DND-41 (cell line): ENCODE results near the gene UNC5CL.
A peak's percentile ranks its signal among the peaks of the same experiment; 100 is the strongest.

Source experiments
- ATAC-seq: fragments of 200-7000 bp; cut with Tn5 transposase; 3 replicates; pipeline ENCODE4 v1.9.1; 2021; ENCODE audit warnings: low read depth; ENCODE audit not compliant: insufficient read depth
- DNase-seq: peaks from one replicate; pipeline ENCODE4 v3.0.0-alpha.2; 2020
- H2AFZ ChIP-seq: 2 replicates; pipeline ENCODE4 v1.6.0; 2012; ENCODE audit warnings: low read depth, low read length
- H3K27ac ChIP-seq: 2 replicates; pipeline ENCODE4 v1.5.1; 2012; ENCODE audit warnings: low read length, inconsistent platforms
- H3K27me3 ChIP-seq: fragments of 200-600 bp; sonication (generic); 2 replicates; pipeline ENCODE4 v1.6.0; 2012; ENCODE audit warnings: low read length, mild to moderate bottlenecking, inconsistent platforms; ENCODE audit not compliant: insufficient read depth, poor library complexity
- H3K36me3 ChIP-seq: 2 replicates; pipeline ENCODE4 v1.5.1; 2012; ENCODE audit warnings: low read length, inconsistent platforms; ENCODE audit not compliant: insufficient read depth
- H3K4me1 ChIP-seq: 2 replicates; pipeline ENCODE4 v1.5.1; 2012; ENCODE audit warnings: mild to moderate bottlenecking, low read length; ENCODE audit not compliant: insufficient read depth
- H3K4me2 ChIP-seq: 2 replicates; pipeline ENCODE4 v1.6.0; 2012; ENCODE audit warnings: mild to moderate bottlenecking, moderate library complexity, low read length, inconsistent platforms; ENCODE audit not compliant: insufficient read depth
- H3K4me3 ChIP-seq, 2 experiments: fragments of 200-600 bp in 1 of 2; shearing (Covaris generic) in 1 of 2; 2 replicates each; pipeline ENCODE4 v1.5.1; 2012 to 2016; ENCODE audit warnings: inconsistent platforms in 2 of 2, low read length in 2 of 2, mild to moderate bottlenecking in 2 of 2, low read depth in 1 of 2, moderate library complexity in 1 of 2
- H3K79me2 ChIP-seq: 2 replicates; pipeline ENCODE4 v1.6.0; 2012; ENCODE audit warnings: low read length, inconsistent platforms; ENCODE audit not compliant: insufficient read depth
- H3K9ac ChIP-seq: 2 replicates; pipeline ENCODE4 v1.6.0; 2012; ENCODE audit warnings: low read depth, mild to moderate bottlenecking, inconsistent platforms, low read length, moderate library complexity
- H3K9me3 ChIP-seq: 2 replicates; pipeline ENCODE4 v1.5.1; 2012; ENCODE audit warnings: low read length, moderate library complexity, mild to moderate bottlenecking, inconsistent platforms; ENCODE audit not compliant: insufficient read depth, severe bottlenecking
- H4K20me1 ChIP-seq: 2 replicates; pipeline ENCODE4 v1.6.0; 2012; ENCODE audit warnings: low read length; ENCODE audit not compliant: insufficient read depth
- EZH2 ChIP-seq: IDR thresholded peaks from 3 replicates; pipeline ENCODE4 v1.6.1; 2012; ENCODE audit warnings: borderline replicate concordance, low read depth, mild to moderate bottlenecking, moderate library complexity, low read length, inconsistent platforms; ENCODE audit not compliant: severe bottlenecking
- TF ChIP-seq, protein P1 (sequence below): IDR thresholded peaks from 2 replicates; pipeline ENCODE4 v1.5.1; 2012; ENCODE audit warnings: borderline replicate concordance, low read length, moderate library complexity, mild to moderate bottlenecking; ENCODE audit not compliant: poor library complexity, severe bottlenecking; ENCODE audit errors: extremely low read depth

UNC5CL gene

DNA sequence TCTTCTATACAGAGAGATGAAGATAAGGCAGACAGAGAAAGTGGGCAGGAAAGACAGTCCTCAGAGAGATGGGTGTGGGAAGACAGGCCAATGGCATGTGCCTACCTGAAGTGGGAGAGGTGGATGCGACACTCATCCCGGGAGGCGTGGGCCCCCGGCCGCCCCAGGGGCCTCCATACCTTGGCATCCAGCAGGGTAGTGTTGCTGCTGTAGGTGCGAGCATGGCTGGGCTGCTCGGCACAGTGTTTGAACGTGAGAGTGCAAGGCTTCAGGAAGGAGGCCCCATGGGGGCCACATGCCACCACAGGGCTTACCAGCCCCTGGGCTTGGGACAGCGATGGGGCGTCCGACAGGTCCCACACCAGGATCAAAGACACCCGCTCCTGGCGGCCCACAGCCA, 5.2 kb downstream of the UNC5CL start:
- H3K9ac ChIP-seq = no peak overlapping the region
- H3K27ac ChIP-seq = no peak overlapping the region
- DNase-seq = no peak
- peaks cover 2% of the 10 kb centered on the region for H3K79me2 ChIP-seq
- no peak overlapping the region for H3K4me3 ChIP-seq
- no peak overlapping the region for H2AFZ ChIP-seq
- H3K36me3 ChIP-seq = no peaks in the 10 kb centered on the region
- peaks cover 16% of the 10 kb centered on the region for H3K4me1 ChIP-seq
- no peaks in the 10 kb centered on the region for H3K27me3 ChIP-seq
- H3K9me3 ChIP-seq = no peaks in the 10 kb centered on the region
- no peak for TF ChIP-seq EZH2
- TF ChIP-seq, protein P1, sequence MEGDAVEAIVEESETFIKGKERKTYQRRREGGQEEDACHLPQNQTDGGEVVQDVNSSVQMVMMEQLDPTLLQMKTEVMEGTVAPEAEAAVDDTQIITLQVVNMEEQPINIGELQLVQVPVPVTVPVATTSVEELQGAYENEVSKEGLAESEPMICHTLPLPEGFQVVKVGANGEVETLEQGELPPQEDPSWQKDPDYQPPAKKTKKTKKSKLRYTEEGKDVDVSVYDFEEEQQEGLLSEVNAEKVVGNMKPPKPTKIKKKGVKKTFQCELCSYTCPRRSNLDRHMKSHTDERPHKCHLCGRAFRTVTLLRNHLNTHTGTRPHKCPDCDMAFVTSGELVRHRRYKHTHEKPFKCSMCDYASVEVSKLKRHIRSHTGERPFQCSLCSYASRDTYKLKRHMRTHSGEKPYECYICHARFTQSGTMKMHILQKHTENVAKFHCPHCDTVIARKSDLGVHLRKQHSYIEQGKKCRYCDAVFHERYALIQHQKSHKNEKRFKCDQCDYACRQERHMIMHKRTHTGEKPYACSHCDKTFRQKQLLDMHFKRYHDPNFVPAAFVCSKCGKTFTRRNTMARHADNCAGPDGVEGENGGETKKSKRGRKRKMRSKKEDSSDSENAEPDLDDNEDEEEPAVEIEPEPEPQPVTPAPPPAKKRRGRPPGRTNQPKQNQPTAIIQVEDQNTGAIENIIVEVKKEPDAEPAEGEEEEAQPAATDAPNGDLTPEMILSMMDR = no peak
- H3K4me2 ChIP-seq = no peak overlapping the region
- no peaks in the 10 kb centered on the region for H4K20me1 ChIP-seq
- ATAC-seq = no peak

DNA sequence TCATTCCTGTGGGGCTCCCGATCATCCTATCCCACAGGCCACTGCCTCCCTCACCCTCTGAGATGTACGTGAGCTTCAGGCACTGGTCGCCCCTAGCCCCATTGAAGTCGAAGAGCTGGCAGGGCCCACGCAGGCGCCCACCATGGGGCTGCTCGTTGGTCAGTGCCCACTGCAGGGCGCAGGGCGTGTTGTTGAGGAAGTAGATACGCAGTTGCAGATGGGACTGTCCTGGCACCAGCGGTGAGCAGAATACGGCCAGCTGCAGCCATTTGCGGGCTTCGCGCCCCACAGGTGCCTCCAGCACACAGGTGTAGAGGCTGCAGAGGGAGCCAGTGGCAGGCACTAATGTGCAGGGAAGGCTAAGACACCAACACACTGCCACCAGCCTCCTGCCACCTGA, 6.2 kb downstream of the UNC5CL start:
- no peak for DNase-seq
- no peak overlapping the region for H3K4me2 ChIP-seq
- H2AFZ ChIP-seq = no peak overlapping the region
- no peak for ATAC-seq
- TF ChIP-seq EZH2 = no peak
- TF ChIP-seq, protein P1 = no peak
- H3K4me1 ChIP-seq = peaks cover 21% of the 10 kb centered on the region
- H3K27ac ChIP-seq = no peak overlapping the region
- no peaks in the 10 kb centered on the region for H4K20me1 ChIP-seq
- no peaks in the 10 kb centered on the region for H3K9me3 ChIP-seq
- no peaks in the 10 kb centered on the region for H3K27me3 ChIP-seq
- H3K36me3 ChIP-seq = no peaks in the 10 kb centered on the region
- no peak overlapping the region for H3K9ac ChIP-seq
- H3K4me3 ChIP-seq = no peak overlapping the region
- H3K79me2 ChIP-seq = peaks cover 8% of the 10 kb centered on the region

DNA sequence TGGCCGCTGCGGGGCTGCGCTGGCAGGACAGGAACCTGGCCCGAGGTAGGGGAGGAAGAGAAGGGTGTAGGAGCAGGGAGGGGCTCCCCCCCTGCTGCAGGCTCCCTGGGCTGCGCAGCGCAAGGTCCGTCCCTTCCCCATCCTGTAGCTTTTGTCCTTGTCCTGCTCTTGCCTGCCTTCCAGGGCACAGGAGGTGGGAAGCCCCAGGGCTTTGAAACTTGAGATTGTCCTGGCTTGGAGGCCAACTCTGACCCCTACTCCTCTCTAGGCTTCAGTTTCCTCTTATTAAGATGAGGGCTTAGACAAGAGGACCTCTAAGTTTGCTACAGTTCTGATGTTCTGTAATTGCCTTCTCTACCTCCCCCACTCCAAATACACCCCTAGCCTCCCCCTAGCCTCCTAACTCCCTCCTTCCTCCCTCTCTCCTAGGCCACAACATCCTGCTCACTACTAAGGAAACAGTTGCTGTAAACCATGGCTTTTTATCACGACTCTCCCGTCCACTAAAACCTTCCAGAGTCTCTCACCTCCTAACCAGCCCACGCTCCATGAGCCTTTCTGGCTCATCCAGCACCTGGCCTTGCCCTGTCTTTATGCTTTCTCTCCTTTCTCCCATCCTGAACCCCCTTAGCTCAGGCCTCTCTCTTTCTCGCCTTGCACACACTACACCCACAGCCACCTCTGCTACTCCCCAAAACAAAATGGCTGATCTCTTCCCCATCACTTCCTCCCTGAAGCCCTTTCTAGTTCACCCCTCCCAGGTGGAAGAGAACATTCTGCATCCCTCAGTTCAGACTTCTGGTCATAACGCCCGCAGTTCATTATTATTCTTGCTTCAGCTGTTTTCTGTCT, 10.2 kb downstream of the UNC5CL start:
- H3K27ac ChIP-seq = peak overlapping the region; percentile 98
- peak overlapping the region; percentile 74 for H3K4me2 ChIP-seq
- H3K9me3 ChIP-seq = no peaks in the 10 kb centered on the region
- no peak for TF ChIP-seq EZH2
- TF ChIP-seq, protein P1 = no peak
- H3K9ac ChIP-seq = peak overlapping the region; percentile 98
- ATAC-seq (peak; percentile 61), DNase-seq (peak; percentile 73)
- peaks cover 39% of the 10 kb centered on the region for H3K4me1 ChIP-seq
- peak overlapping the region; percentile 81 for H2AFZ ChIP-seq
- H3K27me3 ChIP-seq = no peaks in the 10 kb centered on the region
- H3K4me3 ChIP-seq = peak overlapping the region; percentile 30 to 65
- H3K79me2 ChIP-seq = peaks cover 22% of the 10 kb centered on the region
- H4K20me1 ChIP-seq = no peaks in the 10 kb centered on the region
- peaks cover 6% of the 10 kb centered on the region; the same call in 1 of the 2 replicates for H3K36me3 ChIP-seq
